HG02840 (cell line): ENCODE measurements around the gene LEPROT.
"Not testable (repeated sequence)": the region's sequence is repeated elsewhere in the genome, so short reads cannot be mapped to it uniquely, and the experiment has no call there.

Experiments
- ATAC-seq: cut with Tn5 transposase; IDR thresholded peaks from one replicate; pipeline ENCODE4 v1.9.1; 2021; ENCODE audit warnings: mild to moderate bottlenecking, moderate library complexity, moderate number of reproducible peaks; ENCODE audit not compliant: unreplicated experiment, low FRiP score

The LEPROT gene

GRCh38 chr1:65435987-65436386 lies 15.5 kb downstream of the LEPROT start:
- no peak for ATAC-seq

- ATAC-seq = no peak
Observed at GRCh38 chr1:65437616-65438015, 17.1 kb downstream of the LEPROT start.

GRCh38 chr1:65440322-65440900 lies 19.9 kb downstream of the LEPROT start:
- no peak for ATAC-seq

- no peak for ATAC-seq
Observed at GRCh38 chr1:65440915-65441314, 20.4 kb downstream of the LEPROT start.

GRCh38 chr1:65441464-65441863 lies 21.0 kb downstream of the LEPROT start:
- ATAC-seq = no peak

GRCh38 chr1:65442442-65442841 lies 22.0 kb downstream of the LEPROT start:
- no peak for ATAC-seq

- no peak for ATAC-seq
Observed at GRCh38 chr1:65443647-65444046, 23.2 kb downstream of the LEPROT start.

- ATAC-seq = no peak
Observed at GRCh38 chr1:65444128-65444640, 23.7 kb downstream of the LEPROT start.

- no peak for ATAC-seq
Observed at GRCh38 chr1:65445837-65446236, 25.4 kb downstream of the LEPROT start.

- ATAC-seq = no peak
Observed at GRCh38 chr1:65449214-65449823, 28.9 kb downstream of the LEPROT start.

- ATAC-seq = not testable (repeated sequence)
Observed at GRCh38 chr1:65455678-65456077, 35.2 kb downstream of the LEPROT start.

- no peak for ATAC-seq
Observed at GRCh38 chr1:65456481-65456880, 36.0 kb downstream of the LEPROT start.

- ATAC-seq = no peak
Observed at GRCh38 chr1:65457868-65458267, 37.4 kb downstream of the LEPROT start.

GRCh38 chr1:65458730-65459396 lies 38.4 kb downstream of the LEPROT start:
- no peak for ATAC-seq

- no peak for ATAC-seq
Observed at GRCh38 chr1:65459397-65459768, 38.9 kb downstream of the LEPROT start.

GRCh38 chr1:65465837-65466236 lies 45.4 kb downstream of the LEPROT start:
- not testable (repeated sequence) for ATAC-seq

GRCh38 chr1:65467536-65467935 lies 47.1 kb downstream of the LEPROT start:
- no peak for ATAC-seq

- no peak for ATAC-seq
Observed at GRCh38 chr1:65469126-65469888, 48.8 kb downstream of the LEPROT start.

GRCh38 chr1:65469889-65470340 lies 49.4 kb downstream of the LEPROT start:
- ATAC-seq = no peak

GRCh38 chr1:65470766-65471165 lies 50.3 kb downstream of the LEPROT start:
- no peak for ATAC-seq
